HL-60 (cell line): ENCODE data around the gene EIF3K.

Experiments
- DNase-seq, 2 experiments: peaks; one replicate each; pipeline ENCODE4 v3.0.0-alpha.2; 2010 to 2020; ENCODE audit warnings: low read depth in 1 of 2, low spot score in 1 of 2
- H3K27ac ChIP-seq: fragments of 250-450 bp; sonication (Bioruptor Pico); replicated peaks from 2 replicates; pipeline ENCODE4 v1.5.1; 2020; ENCODE audit warnings: mild to moderate bottlenecking, moderate library complexity
- H3K27me3 ChIP-seq: fragments of 250-450 bp; sonication (Bioruptor Pico); 2 replicates; pipeline ENCODE4 v1.5.1; 2021; ENCODE audit warnings: mild to moderate bottlenecking, moderate library complexity; ENCODE audit not compliant: insufficient read depth, poor library complexity, severe bottlenecking
- H3K4me3 ChIP-seq: replicated peaks from 2 replicates; pipeline ENCODE4 v1.5.1; 2011; ENCODE audit warnings: mild to moderate bottlenecking, control low read depth, low read length; ENCODE audit not compliant: insufficient read depth
- CTCF ChIP-seq: IDR thresholded peaks from one replicate; pipeline ENCODE4 v1.5.1; 2011; ENCODE audit warnings: low read length, control low read depth, inconsistent platforms; ENCODE audit not compliant: insufficient read depth
- GABPA ChIP-seq: IDR thresholded peaks from 2 replicates; pipeline ENCODE4 v1.6.1; 2012; ENCODE audit warnings: low read depth
- POLR2AphosphoS5 ChIP-seq: IDR thresholded peaks from 2 replicates; pipeline ENCODE4 v1.6.1; 2012; ENCODE audit warnings: low read depth
- REST ChIP-seq: IDR thresholded peaks from 2 replicates; pipeline ENCODE4 v1.6.1; 2012; ENCODE audit warnings: low read depth; ENCODE audit not compliant: insufficient replicate concordance
- SPI1 ChIP-seq: IDR thresholded peaks from 2 replicates; pipeline ENCODE4 v1.6.1; 2012; ENCODE audit warnings: low read depth, mild to moderate bottlenecking, borderline replicate concordance

The EIF3K gene

GRCh38 chr19:38662537-38663155 lies 43.7 kb downstream of the EIF3K start:
- TF ChIP-seq SPI1, result no peak
- TF ChIP-seq CTCF, result no peak
- TF ChIP-seq GABPA, result no peak
- peak in 1 of 2 experiments; percentile 54 for DNase-seq
- Histone ChIP-seq H3K27me3 (no peaks in the 10 kb centered on the region), H3K4me3 (no peak overlapping the region), H3K27ac (peak overlapping the region; percentile 76)

GRCh38 chr19:38663156-38663651 lies 44.2 kb downstream of the EIF3K start:
- Histone ChIP-seq H3K27me3 (no peaks in the 10 kb centered on the region), H3K4me3 (no peak overlapping the region), H3K27ac (peak overlapping the region; percentile 76)
- no peak for TF ChIP-seq POLR2AphosphoS5
- no peak for TF ChIP-seq CTCF
- TF ChIP-seq REST, result no peak
- no peak for TF ChIP-seq SPI1
- TF ChIP-seq GABPA, result no peak
- DNase-seq, result no peak

- TF ChIP-seq POLR2AphosphoS5 (0 out of 2 replicates have a peak, but pooled peaks have one; percentile 8), SPI1 (no peak), CTCF (no peak), GABPA (peak; percentile 60)
- Histone ChIP-seq H3K4me3 (no peak overlapping the region), H3K27ac (peak overlapping the region; percentile 76), H3K27me3 (no peaks in the 10 kb centered on the region)
- peak in 1 of 2 experiments; percentile 54 for DNase-seq
Measured at GRCh38 chr19:38663957-38664502, 45.0 kb downstream of the EIF3K start.

- no peaks in the 10 kb centered on the region for H3K27me3 ChIP-seq
- peak overlapping the region; percentile 76 for H3K27ac ChIP-seq
Measured at GRCh38 chr19:38664503-38665211, 45.7 kb downstream of the EIF3K start.

More at GRCh38 chr19:38664503-38665211, 45.7 kb downstream of the EIF3K start:
- DNase-seq, result peak; percentile 72 to 87
- no peak overlapping the region for H3K4me3 ChIP-seq
- peak; percentile 100 for TF ChIP-seq SPI1
- TF ChIP-seq GABPA, result peak; percentile 58
- TF ChIP-seq REST, result no peak
- TF ChIP-seq CTCF, result no peak
- TF ChIP-seq POLR2AphosphoS5, result peak; percentile 44; the same call in 1 of the 2 replicates
